HepG2 (cell line): Measurements from ENCODE around the gene RGS6. TPM values are rescaled to one million over a fixed set of nuclear protein-coding genes. Genes with fewer than 3 reads are reported as not detected.

Experiments used
- ATAC-seq: fragments of 200-7000 bp; cut with Tn5 transposase; 3 replicates; pipeline ENCODE4 v1.9.1; 2020; ENCODE audit warnings: mild to moderate bottlenecking, moderate library complexity
- BruUV-seq: library from RNA; stranded (reverse); fragments of 400-500 nt; replicated peaks from 2 replicates; lab custom pipeline; 2021; lab: Mats Ljungman, UMichigan
- CTCF ChIA-PET: fragments of 300-600 bp; formaldehyde crosslinking; extraction: SDS; loops from one replicate; lab custom pipeline; 2021; ENCODE audit warnings: low total read pairs, inconsistent platforms, low intra/inter-chr PET ratio; lab: Yijun Ruan, JAX
- POLR2A ChIA-PET: fragments of 350-600 bp; sonication (Branson Sonifier 250); formaldehyde crosslinking; loops from one replicate; lab custom pipeline; 2020; ENCODE audit warnings: antibody characterized with exemption, inconsistent platforms; lab: Yijun Ruan, JAX
- DNase-seq: peaks from one replicate; pipeline ENCODE4 v3.0.0-alpha.2; 2015; ENCODE audit warnings: low spot score
- FAIRE-seq: peaks from 3 replicates; lab custom pipeline; 2011; peaks lifted over from hg19 to GRCh38; lab: Jason Lieb, UNC
- H2AFZ ChIP-seq: one replicate; pipeline ENCODE4 v1.6.1; 2011; ENCODE audit warnings: low read length, inconsistent platforms
- H3K27ac ChIP-seq: fragments of 300-600 bp; 3 replicates; pipeline ENCODE4 v1.8.0; 2011; ENCODE audit warnings: mixed run types, mild to moderate bottlenecking, mixed read lengths, low read length, inconsistent platforms; ENCODE audit not compliant: insufficient read depth; ENCODE audit errors: extremely low read length
- H3K27me3 ChIP-seq, 2 experiments: fragments of 200-600 bp in 1 of 2; 2 replicates in 1 of 2; 3 replicates in 1 of 2; pipeline versions ENCODE4 v1.6.0 to v1.8.0; 2011; ENCODE audit warnings: low read length in 2 of 2, mild to moderate bottlenecking in 2 of 2, moderate library complexity in 2 of 2, inconsistent platforms in 1 of 2; ENCODE audit not compliant: insufficient read depth in 2 of 2, control insufficient read depth in 1 of 2
- H3K36me3 ChIP-seq, 2 experiments: fragments of 200-600 bp in 1 of 2; replicated peaks in 1 of 2; 2 replicates in 1 of 2; 3 replicates in 1 of 2; pipeline versions ENCODE4 v1.5.1 to v1.8.0; 2011; ENCODE audit warnings: low read length in 2 of 2, inconsistent platforms in 1 of 2; ENCODE audit not compliant: insufficient read depth in 2 of 2, control insufficient read depth in 1 of 2
- H3K4me1 ChIP-seq: 2 replicates; pipeline ENCODE4 v1.5.1; 2012; ENCODE audit warnings: low read length, inconsistent platforms; ENCODE audit not compliant: insufficient read depth
- H3K4me2 ChIP-seq: 2 replicates; pipeline ENCODE4 v1.6.0; 2011; ENCODE audit warnings: low read depth, low read length, inconsistent platforms
- H3K4me3 ChIP-seq, 3 experiments: fragments of 200-600 bp in 1 of 3; sonication (generic), shearing (Covaris generic) in 1 of 3; replicated peaks in 1 of 3; 2 replicates each; pipeline ENCODE4 v1.5.1; 2011 to 2016; ENCODE audit warnings: low read length in 3 of 3, inconsistent platforms in 2 of 3, low read depth in 2 of 3, mild to moderate bottlenecking in 2 of 3, control low read depth in 1 of 3, mixed read lengths in 1 of 3; ENCODE audit not compliant: insufficient read depth in 1 of 3
- H3K79me2 ChIP-seq: one replicate; pipeline ENCODE4 v1.6.1; 2011; ENCODE audit warnings: low read length, inconsistent platforms; ENCODE audit not compliant: insufficient read depth
- H3K9ac ChIP-seq: 2 replicates; pipeline ENCODE4 v1.6.0; 2011; ENCODE audit warnings: mild to moderate bottlenecking, low read depth, low read length, inconsistent platforms; ENCODE audit not compliant: insufficient read depth
- H3K9me3 ChIP-seq: 2 replicates; pipeline ENCODE4 v1.5.1; 2012; ENCODE audit warnings: mild to moderate bottlenecking, low read length
- H4K20me1 ChIP-seq: 2 replicates; pipeline ENCODE4 v1.6.0; 2011; ENCODE audit warnings: inconsistent platforms, mild to moderate bottlenecking, low read length, moderate library complexity; ENCODE audit not compliant: insufficient read depth
- ETV5 ChIP-seq: IDR thresholded peaks from 2 replicates; pipeline ENCODE4 v1.6.1; 2018; ENCODE audit warnings: missing biosample characterization, missing genetic modification reagents, inconsistent platforms, borderline replicate concordance
- ZBTB43 ChIP-seq: sonication (generic); formaldehyde crosslinking; conservative IDR thresholded peaks from 2 replicates; pipeline ENCODE4 v1.4.0; 2020; ENCODE audit warnings: missing genetic modification reagents
- ZNF329 ChIP-seq: sonication (generic); formaldehyde crosslinking; IDR thresholded peaks from 2 replicates; pipeline ENCODE4 v1.9.0; 2021; ENCODE audit warnings: low read depth, mild to moderate bottlenecking, missing genetic modification reagents
- ZNF713 ChIP-seq: sonication (generic); formaldehyde crosslinking; IDR thresholded peaks from 2 replicates; pipeline ENCODE4 v1.4.0; 2020; ENCODE audit warnings: mild to moderate bottlenecking, missing genetic modification reagents
- ZNF770 ChIP-seq: sonication (generic); formaldehyde crosslinking; IDR thresholded peaks from 2 replicates; pipeline ENCODE4 v1.5.0; 2020; ENCODE audit warnings: mild to moderate bottlenecking, missing genetic modification reagents
- ZNF773 ChIP-seq: sonication (generic); formaldehyde crosslinking; IDR thresholded peaks from 2 replicates; pipeline ENCODE4 v1.4.0; 2020; ENCODE audit warnings: missing genetic modification reagents, borderline replicate concordance
- ZNF776 ChIP-seq: sonication (generic); formaldehyde crosslinking; IDR thresholded peaks from 2 replicates; pipeline ENCODE4 v1.4.0; 2020; ENCODE audit warnings: mild to moderate bottlenecking, missing genetic modification reagents
- ZNF841 ChIP-seq: sonication (generic); formaldehyde crosslinking; IDR thresholded peaks from 2 replicates; pipeline ENCODE4 v1.8.1; 2023; ENCODE audit warnings: missing genetic modification reagents, borderline replicate concordance
- ZUFSP ChIP-seq: sonication (generic); formaldehyde crosslinking; IDR thresholded peaks from 2 replicates; pipeline ENCODE4 v1.9.0; 2021; ENCODE audit warnings: missing genetic modification reagents, mild to moderate bottlenecking, borderline replicate concordance
- WGBS: methylation state at CpG from one replicate; pipeline ENCODE4 v1.1.6; 2017; ENCODE audit warnings: low lambda C conversion rate; 5-methylcytosine and 5-hydroxymethylcytosine counted together
- in situ Hi-C: cut with HindIII; loops from 2 replicates; pipeline ENCODE4 v1.10.0; 2017; ENCODE audit warnings: low pct_unique_long_range_greater_than_20kb; ENCODE audit not compliant: extremely low pct_ligation_motif_present
- intact Hi-C: fragments of 100-400 bp; cut with micrococcal nuclease; formaldehyde crosslinking; loops from one replicate; pipeline ENCODE4 v1.10.0; 2022; ENCODE audit not compliant: unreplicated experiment
- polyA plus RNA-seq, 8 experiments: library from polyadenylated mRNA; depleted of rRNA in 3 of 8; stranded (reverse) in 7 of 8; unstranded in 1 of 8; fragments of >200 nt; fragmentation: Illumina TruSeq in 4 of 8; extraction: Trizol in 4 of 8; gene quantifications; 2 replicates each; pipeline versions ENCODE4 v1.2.1 to v1.2.3, GENCODE V29; 2011 to 2016; ENCODE audit warnings: low read depth in 4 of 8, missing spikeins in 1 of 8, mixed read lengths in 1 of 8; ENCODE audit not compliant: insufficient read depth in 1 of 8
- total RNA-seq, 5 experiments: library from RNA; depleted of rRNA; stranded (reverse); fragments of >200 nt; fragmentation: Illumina TruSeq; extraction: Trizol; gene quantifications; 2 replicates each; pipeline ENCODE4 v1.2.3, GENCODE V29; 2016; ENCODE audit warnings: low read depth in 1 of 5

The RGS6 gene
- total and polyA plus RNA-seq, 2 of the 13 experiments (the other 11 are each of a cell fraction or from before 2014, with no cell fraction given), result not detected

DNA sequence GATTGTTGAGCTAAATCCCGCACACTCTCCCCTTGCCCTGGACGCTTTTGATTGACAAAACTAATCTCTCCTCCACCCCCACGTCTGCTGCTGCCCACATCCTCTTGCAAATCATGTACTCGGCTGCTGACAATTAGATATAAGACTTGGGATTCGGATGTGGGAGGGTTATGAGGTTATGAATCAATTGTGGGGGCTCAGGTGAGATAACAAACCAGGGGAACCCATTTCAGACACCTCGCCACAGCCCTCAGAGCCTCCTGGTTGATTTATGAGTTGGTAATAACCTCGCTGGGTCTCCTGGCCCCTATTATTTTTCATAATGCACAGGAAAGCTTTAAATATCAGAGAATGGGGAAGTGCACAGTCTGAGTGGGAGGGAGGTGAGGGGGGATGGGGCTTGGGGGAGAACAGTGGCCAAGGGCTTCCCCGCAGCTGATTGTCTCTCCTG lies 511.8 kb downstream of the RGS6 start (continued):
- no peak for TF ChIP-seq ZNF776
- TF ChIP-seq ZUFSP (CRISPR knock-in tag), result no peak
- no peak for TF ChIP-seq ZNF770 (CRISPR knock-in tag)
- TF ChIP-seq ZNF329 (CRISPR knock-in tag), result no peak
- no peak for TF ChIP-seq ZNF841

- in situ Hi-C loops, result no loop called here
- no peak overlapping the region for H3K4me3 ChIP-seq
- no peak overlapping the region for H3K9ac ChIP-seq
- WGBS, result 0% methylated on average over 4 of the region's 6 CpGs
- FAIRE-seq (no peak), ATAC-seq (no peak), DNase-seq (no peak)
- BruUV-seq, result no TSS peak
- H4K20me1 ChIP-seq, result no peaks in the 10 kb centered on the region
- no peak overlapping the region for H3K27ac ChIP-seq
- no peak overlapping the region for H3K4me2 ChIP-seq
- no peaks in the 10 kb centered on the region for H3K4me1 ChIP-seq
- H3K36me3 ChIP-seq, result no peaks in the 10 kb centered on the region
- TF ChIP-seq ZBTB43 (CRISPR knock-in tag) (no peak), ZNF773 (CRISPR knock-in tag) (no peak), ETV5 (CRISPR knock-in tag) (no peak), ZNF713 (CRISPR knock-in tag) (no peak)
- ChIA-PET POLR2A (no interaction called here), CTCF (no interaction called here)
- H3K79me2 ChIP-seq, result no peaks in the 10 kb centered on the region
- intact Hi-C loops, result no loop called here
- H2AFZ ChIP-seq, result no peak overlapping the region
- H3K27me3 ChIP-seq, result peaks cover 0 to 1% of the 10 kb centered on the region in 2 experiments; a peak in 2 of 5 replicates
- no peaks in the 10 kb centered on the region for H3K9me3 ChIP-seq
These were observed 512.5 kb downstream of the RGS6 start for GRCh38 chr14:72444701-72445100.
